ENCODE results near the gene CACNG7.
A peak's percentile ranks its signal among the peaks of the same experiment; 100 is the strongest.

CACNG7 gene

GRCh38 chr19:53957448-53958167 is 48.5 kb downstream of the CACNG7 start:
- DNase-seq: no peak

DNA sequence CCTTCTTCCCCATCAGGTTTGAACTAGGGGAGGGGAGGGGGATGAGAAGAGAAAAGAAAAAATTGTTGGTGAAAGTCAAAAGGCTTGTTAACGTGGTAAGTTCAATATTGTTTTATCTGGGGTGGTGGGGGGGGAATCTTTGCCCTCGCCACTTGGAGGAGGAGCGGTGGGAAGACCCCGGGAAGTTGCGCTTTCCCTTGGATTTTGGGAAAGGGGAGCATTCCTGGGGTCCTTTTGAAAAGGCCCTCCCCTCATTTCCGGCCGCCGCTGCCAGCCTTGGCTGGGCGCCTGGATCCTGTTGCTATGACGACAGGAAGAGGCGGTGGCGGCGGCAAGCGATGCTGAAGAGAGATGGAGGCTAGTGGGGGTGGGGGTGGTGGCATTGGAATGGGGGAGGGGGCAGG is 49.1 kb downstream of the CACNG7 start:
- DNase-seq: no peak

GRCh38 chr19:53958823-53959757 is 50.0 kb downstream of the CACNG7 start:
- DNase-seq: no peak

DNA sequence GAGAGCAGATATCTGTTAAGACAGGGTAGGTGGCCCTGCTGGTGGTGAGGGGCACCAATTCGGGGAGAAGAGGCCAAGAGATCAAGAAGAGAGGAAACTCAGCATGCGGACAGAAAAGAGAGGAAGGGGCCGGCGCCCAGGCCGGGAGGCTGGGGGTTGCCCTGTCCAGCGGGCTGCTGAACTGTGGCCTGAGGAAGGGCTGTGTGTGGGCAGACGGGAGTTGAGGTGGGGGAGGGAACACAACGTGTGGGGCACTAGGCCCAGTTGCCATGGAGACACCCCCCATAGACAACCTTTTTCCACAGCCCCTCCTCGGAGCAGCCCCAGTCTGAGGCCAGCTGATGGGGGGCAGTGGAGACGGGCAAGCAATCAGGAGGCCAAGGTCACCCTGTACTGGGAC is 51.1 kb downstream of the CACNG7 start:
- no peak for DNase-seq

- DNase-seq: no peak
Observed at GRCh38 chr19:53960886-53961285, 51.8 kb downstream of the CACNG7 start.

- no peak for DNase-seq
Observed at GRCh38 chr19:53961523-53962356, 52.7 kb downstream of the CACNG7 start.

- DNase-seq: no peak
Observed at GRCh38 chr19:53962887-53963431, 53.9 kb downstream of the CACNG7 start, which contains the start of gene CACNG8. Gene CACNG8, plus strand, starts transcription at chr19:53962937.

DNA sequence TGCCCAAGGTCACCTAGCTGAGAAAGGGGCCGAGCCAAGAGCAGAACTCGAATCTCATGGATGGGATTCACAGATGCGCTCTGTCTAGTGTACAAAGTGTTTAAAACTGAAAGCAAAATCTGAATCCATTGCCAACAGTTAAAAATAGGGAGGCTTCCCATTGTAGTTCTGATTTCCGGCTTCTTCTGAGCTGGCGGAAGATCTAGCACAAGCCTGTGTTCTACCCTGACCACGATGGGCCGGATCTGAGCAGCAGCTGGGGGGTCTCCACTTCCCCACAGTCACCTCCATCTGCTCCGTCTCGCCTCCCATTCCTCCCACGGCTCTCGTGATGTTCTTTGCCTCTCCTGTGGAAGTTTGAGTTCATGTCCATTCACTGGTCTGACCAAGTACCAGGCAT is 56.0 kb downstream of the CACNG7 start:
- DNase-seq: no peak

DNA sequence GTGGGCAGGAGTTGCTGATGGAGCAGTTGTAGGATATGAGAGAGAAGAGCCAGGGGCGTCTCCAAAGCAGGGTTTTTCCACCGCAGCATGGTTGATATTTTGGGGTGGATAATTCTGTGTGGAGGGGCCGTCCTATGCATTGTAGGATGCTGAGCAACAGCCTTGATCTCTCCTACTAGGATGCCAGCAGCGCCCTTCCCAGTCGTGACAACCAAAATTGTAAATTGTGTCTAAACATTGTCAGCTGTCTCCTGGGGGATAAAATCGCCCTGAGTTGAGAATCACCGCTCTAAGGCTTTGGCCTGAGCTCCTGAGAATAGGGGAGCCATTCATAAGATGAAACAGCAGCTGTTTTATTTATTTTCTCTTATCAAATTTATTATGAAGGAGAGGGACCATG is 57.9 kb downstream of the CACNG7 start:
- no peak for DNase-seq

GRCh38 chr19:53969366-53969765 is 60.3 kb downstream of the CACNG7 start:
- no peak for DNase-seq

- DNase-seq: no peak
Observed at GRCh38 chr19:53971673-53972072, 62.6 kb downstream of the CACNG7 start.

DNA sequence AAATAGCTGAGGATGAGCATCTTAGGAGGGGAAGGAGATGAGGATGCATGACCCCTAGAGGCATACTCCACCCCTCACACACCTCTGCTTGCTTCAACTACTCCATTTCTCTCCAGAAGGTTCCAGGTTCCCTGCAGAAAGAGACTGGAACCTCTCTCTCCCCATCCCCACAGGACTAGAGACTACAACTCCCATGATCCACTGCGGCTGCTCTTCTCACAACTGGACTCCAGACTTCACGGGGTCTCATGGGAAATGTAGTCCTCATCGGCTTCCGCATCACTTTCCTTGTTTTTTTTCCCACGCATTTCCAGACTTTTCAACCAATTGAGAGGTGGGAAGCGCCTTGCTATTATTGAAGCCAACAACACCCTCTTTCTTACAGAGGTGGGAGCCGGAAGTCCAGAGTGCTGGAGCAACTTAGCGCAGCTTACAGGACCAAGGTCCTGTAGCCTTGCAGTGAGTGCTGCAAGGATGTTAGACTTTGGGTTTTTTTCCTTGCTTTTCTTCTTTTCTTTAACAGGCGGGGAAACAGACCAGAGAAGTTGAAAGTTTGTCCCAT is 68.4 kb downstream of the CACNG7 start:
- peak; percentile 61 for DNase-seq

DNA sequence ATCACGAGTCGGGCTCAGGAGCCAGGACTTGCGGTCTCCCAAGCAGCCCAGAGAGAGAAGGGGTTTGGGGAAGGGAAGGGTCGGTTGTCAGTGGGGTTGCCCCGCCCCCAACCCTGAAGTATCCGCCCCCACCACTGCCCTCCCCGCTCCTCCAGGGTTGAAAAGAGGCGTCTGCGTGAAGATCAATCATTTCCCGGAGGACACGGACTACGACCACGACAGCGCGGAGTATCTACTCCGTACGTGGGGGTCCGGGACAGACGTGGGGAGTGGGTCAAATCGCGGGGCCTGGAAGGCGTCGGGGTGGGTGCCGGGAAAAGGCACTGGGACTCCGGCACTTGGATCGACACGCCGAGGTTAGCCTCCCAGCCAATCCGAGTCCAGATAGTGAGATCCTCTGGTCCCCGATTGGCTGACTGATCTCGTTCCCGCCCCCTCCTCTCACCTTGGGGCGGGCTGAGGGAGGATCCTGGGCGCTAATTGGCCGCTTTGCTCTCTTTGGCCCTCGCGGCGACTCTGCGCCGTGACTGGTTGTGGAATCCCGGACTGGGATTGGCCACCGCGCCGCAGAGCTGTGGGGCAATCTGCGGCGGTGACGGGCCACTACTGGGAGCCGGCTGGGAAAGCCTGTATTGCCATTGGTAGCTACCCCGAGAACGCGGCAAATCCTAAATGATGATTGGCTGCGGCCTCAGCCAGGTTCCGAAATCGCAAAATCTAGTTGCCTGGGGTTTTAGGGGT is 69.1 kb downstream of the CACNG7 start:
- peak; percentile 21 for DNase-seq

- DNase-seq: no peak
Observed at GRCh38 chr19:53978975-53979801, 70.1 kb downstream of the CACNG7 start.

DNA sequence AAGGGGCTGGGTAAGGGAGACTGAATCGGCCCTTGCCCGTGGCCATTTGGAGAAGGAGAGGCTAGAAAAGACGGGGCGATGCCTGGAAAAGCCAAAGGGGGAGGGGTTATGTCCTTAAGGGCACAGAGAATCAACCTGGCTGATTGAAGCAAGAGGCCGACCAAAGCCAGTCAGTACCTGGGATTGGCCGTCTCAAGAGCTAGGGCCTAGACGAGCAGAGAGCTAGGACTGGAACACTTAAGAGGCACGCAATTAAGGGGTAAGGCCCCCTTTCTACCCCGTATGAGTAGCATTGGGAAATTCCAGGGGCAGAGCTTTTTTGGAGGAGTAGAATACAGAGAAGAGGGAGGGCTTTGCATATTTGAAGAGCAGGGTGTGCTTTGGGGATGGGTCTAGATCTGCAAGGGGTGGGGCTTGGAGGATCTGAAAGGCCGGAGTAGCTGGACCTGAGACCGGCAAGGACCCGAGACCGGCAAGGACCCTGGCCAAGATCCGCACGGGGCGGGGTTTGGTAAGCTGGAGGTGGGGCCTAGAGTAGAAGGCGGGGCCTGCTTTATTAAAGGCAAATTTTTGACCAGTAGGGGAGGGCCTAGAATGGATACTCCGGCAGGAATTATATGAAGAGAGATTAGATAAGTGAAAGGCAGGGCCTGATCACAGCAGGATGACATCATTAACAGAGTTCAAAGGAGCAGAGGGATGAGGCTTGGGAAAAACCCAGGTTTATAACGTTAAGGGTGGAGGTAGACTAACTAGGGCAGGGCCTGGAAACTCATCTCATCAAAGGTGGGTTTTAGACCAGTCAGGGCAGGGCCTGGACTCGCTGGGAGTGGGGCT is 71.7 kb downstream of the CACNG7 start:
- DNase-seq: no peak

GRCh38 chr19:53981376-53981951 is 72.4 kb downstream of the CACNG7 start:
- DNase-seq: no peak

- no peak for DNase-seq
Observed at GRCh38 chr19:53982001-53982451, 72.9 kb downstream of the CACNG7 start.

GRCh38 chr19:53982611-53983010 is 73.5 kb downstream of the CACNG7 start:
- DNase-seq: no peak
